Loucy (cell line): Measurements from ENCODE around the gene VHLL.

Source experiments
- H2AFZ ChIP-seq: fragments of 200-600 bp; sonication (generic); 2 replicates; pipeline ENCODE4 v1.6.0; 2016; ENCODE audit warnings: antibody characterized with exemption, mild to moderate bottlenecking, low read length, moderate library complexity
- H3F3A ChIP-seq: fragments of 200-600 bp; 2 replicates; pipeline ENCODE4 v1.6.0; 2016; ENCODE audit warnings: antibody characterized with exemption, low read depth, mild to moderate bottlenecking
- H3K27me3 ChIP-seq: fragments of 200-600 bp; sonication (generic); 2 replicates; pipeline ENCODE4 v1.6.1; 2014; ENCODE audit warnings: low read length, mild to moderate bottlenecking; ENCODE audit not compliant: insufficient read depth, poor library complexity, severe bottlenecking
- H3K36me3 ChIP-seq: fragments of 200-600 bp; sonication (generic); 2 replicates; pipeline ENCODE4 v1.6.1; 2016; ENCODE audit warnings: low read length; ENCODE audit not compliant: insufficient read depth
- H3K4me1 ChIP-seq: fragments of 200-600 bp; sonication (generic); 2 replicates; pipeline ENCODE4 v1.5.1; 2014; ENCODE audit warnings: low read length, mild to moderate bottlenecking; ENCODE audit not compliant: insufficient read depth, poor library complexity, severe bottlenecking
- H3K4me2 ChIP-seq: fragments of 200-600 bp; sonication (generic); 2 replicates; pipeline ENCODE4 v1.6.0; 2014; ENCODE audit warnings: antibody characterized with exemption, low read length, low read depth, mild to moderate bottlenecking; ENCODE audit not compliant: poor library complexity, severe bottlenecking
- H3K4me3 ChIP-seq: fragments of 200-600 bp; sonication (generic); 2 replicates; pipeline ENCODE4 v1.5.1; 2014; ENCODE audit warnings: low read length, mild to moderate bottlenecking, mixed read lengths; ENCODE audit not compliant: poor library complexity, severe bottlenecking
- H3K79me2 ChIP-seq: fragments of 200-600 bp; sonication (generic); 2 replicates; pipeline ENCODE4 v1.6.1; 2014; ENCODE audit warnings: low read length; ENCODE audit not compliant: insufficient read depth
- H3K9ac ChIP-seq: fragments of 200-600 bp; sonication (generic); 2 replicates; pipeline ENCODE4 v1.6.0; 2014; ENCODE audit warnings: mild to moderate bottlenecking, low read depth, low read length, moderate library complexity; ENCODE audit not compliant: poor library complexity, severe bottlenecking
- H3K9me2 ChIP-seq: fragments of 200-600 bp; sonication (generic); replicated peaks from 2 replicates; pipeline ENCODE4 v1.6.1; 2016; ENCODE audit warnings: low read depth, low read length, mixed read lengths
- H3K9me3 ChIP-seq: fragments of 200-600 bp; sonication (generic); 2 replicates; pipeline ENCODE4 v1.6.1; 2014; ENCODE audit warnings: mild to moderate bottlenecking, antibody characterized with exemption, low read length, low read depth; ENCODE audit not compliant: insufficient read depth
- H4K20me1 ChIP-seq: fragments of 200-600 bp; sonication (generic); 2 replicates; pipeline ENCODE4 v1.6.0; 2014; ENCODE audit warnings: antibody characterized with exemption, low read length, mild to moderate bottlenecking; ENCODE audit not compliant: insufficient read depth, poor library complexity, severe bottlenecking
- EZH2phosphoT487 ChIP-seq: fragments of 200-600 bp; IDR thresholded peaks from 2 replicates; pipeline ENCODE4 v1.6.1; 2018; ENCODE audit warnings: antibody characterized with exemption, mild to moderate bottlenecking, moderate library complexity, borderline replicate concordance
- TF ChIP-seq, protein P1 (sequence below): fragments of 200-600 bp; sonication (generic); conservative IDR thresholded peaks from 2 replicates; pipeline ENCODE4 v1.5.1; 2014; ENCODE audit warnings: mild to moderate bottlenecking, antibody characterized with exemption, low read length

Gene VHLL

DNA sequence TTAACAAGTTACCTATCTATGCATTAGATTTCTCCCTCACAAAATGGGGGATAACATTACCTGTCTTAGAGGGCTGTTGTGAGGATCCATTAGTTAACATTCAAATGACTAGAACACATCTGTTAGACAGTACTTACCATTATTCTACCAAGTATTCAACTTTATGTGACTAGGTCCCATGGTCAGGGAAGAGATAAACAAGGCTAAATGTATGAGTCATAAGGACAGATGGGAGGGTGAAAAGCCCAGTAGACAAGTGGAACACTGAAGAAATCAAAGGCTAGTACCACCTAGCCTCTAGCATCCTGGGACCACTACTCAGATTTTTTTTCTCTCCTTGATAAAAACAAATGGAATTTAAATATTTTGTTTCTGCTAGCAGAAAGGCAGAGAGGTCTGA, 9.0 kb upstream of the VHLL start:
- no peak for TF ChIP-seq EZH2phosphoT487
- TF ChIP-seq, protein P1, sequence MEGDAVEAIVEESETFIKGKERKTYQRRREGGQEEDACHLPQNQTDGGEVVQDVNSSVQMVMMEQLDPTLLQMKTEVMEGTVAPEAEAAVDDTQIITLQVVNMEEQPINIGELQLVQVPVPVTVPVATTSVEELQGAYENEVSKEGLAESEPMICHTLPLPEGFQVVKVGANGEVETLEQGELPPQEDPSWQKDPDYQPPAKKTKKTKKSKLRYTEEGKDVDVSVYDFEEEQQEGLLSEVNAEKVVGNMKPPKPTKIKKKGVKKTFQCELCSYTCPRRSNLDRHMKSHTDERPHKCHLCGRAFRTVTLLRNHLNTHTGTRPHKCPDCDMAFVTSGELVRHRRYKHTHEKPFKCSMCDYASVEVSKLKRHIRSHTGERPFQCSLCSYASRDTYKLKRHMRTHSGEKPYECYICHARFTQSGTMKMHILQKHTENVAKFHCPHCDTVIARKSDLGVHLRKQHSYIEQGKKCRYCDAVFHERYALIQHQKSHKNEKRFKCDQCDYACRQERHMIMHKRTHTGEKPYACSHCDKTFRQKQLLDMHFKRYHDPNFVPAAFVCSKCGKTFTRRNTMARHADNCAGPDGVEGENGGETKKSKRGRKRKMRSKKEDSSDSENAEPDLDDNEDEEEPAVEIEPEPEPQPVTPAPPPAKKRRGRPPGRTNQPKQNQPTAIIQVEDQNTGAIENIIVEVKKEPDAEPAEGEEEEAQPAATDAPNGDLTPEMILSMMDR: no peak
- Histone ChIP-seq H3K4me3 (no peak overlapping the region), H2AFZ (no peak overlapping the region), H3K36me3 (peaks cover 55% of the 10 kb centered on the region; the same call in 1 of the 2 replicates), H3K79me2 (no peaks in the 10 kb centered on the region), H3K27me3 (no peaks in the 10 kb centered on the region), H3K4me2 (no peak overlapping the region), H3F3A (no peaks in the 10 kb centered on the region), H4K20me1 (no peaks in the 10 kb centered on the region), H3K9ac (no peak overlapping the region), H3K9me2 (no peaks in the 10 kb centered on the region), H3K4me1 (no peaks in the 10 kb centered on the region), H3K9me3 (no peaks in the 10 kb centered on the region)

DNA sequence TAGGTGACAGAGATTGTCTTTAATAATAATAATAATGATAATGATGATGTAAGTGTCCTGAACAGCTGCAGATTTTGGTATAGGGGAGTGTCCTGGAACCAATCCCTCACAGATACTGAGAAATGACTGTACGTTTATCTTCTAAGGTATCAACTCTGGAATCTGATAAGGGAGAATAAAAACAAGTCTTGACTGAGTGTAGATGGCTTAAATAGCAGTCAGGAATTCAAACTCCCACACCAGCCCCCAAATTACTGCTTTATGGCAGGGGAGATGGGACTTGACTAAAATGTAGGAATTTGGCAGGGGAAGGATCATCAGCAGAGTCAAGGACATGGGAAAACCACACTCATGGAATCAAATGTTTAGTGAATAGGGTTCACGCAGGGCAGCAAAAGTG, 6.1 kb upstream of the VHLL start:
- Histone ChIP-seq H3F3A (no peaks in the 10 kb centered on the region), H3K4me1 (no peaks in the 10 kb centered on the region)

DNA sequence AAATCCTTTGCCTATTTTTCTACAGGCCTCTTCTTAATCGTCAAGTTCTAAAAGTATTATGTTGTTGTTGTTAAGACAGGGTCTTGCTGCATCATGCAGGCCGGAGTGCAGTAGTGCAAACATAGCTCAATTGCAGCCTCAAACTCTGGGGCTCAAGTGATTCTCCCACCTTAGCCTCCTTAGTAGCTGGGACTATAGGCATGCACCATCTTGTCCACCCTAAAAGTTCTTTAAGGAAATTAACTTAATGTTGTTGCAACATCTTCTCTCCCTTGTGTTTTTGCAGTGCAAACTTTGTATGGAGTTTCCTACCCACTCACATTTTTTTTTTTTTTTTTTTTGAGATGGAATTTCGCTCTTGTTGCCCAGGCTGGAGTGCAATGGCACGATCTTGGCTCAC, 4.1 kb upstream of the VHLL start:
- no peak overlapping the region for H3K4me3 ChIP-seq
- TF ChIP-seq, protein P1: no peak
- no peak for TF ChIP-seq EZH2phosphoT487
- no peaks in the 10 kb centered on the region for H3K9me2 ChIP-seq
- H3K9ac ChIP-seq: no peak overlapping the region
- H3K27me3 ChIP-seq: no peaks in the 10 kb centered on the region
- H3F3A ChIP-seq: no peaks in the 10 kb centered on the region
- H4K20me1 ChIP-seq: no peaks in the 10 kb centered on the region
- no peak overlapping the region for H3K4me2 ChIP-seq
- peaks cover 11% of the 10 kb centered on the region; the same call in 1 of the 2 replicates for H3K36me3 ChIP-seq
- H3K79me2 ChIP-seq: no peaks in the 10 kb centered on the region
- H2AFZ ChIP-seq: no peak overlapping the region
- H3K4me1 ChIP-seq: no peaks in the 10 kb centered on the region
- H3K9me3 ChIP-seq: no peaks in the 10 kb centered on the region

More for the DNA sequence above, 6.1 kb upstream of the VHLL start:
- TF ChIP-seq EZH2phosphoT487: no peak
- TF ChIP-seq, protein P1: no peak
- Histone ChIP-seq H3K9me2 (no peaks in the 10 kb centered on the region), H4K20me1 (no peaks in the 10 kb centered on the region), H2AFZ (no peak overlapping the region), H3K9ac (no peak overlapping the region), H3K4me3 (no peak overlapping the region), H3K36me3 (peaks cover 30% of the 10 kb centered on the region; the same call in 1 of the 2 replicates), H3K27me3 (no peaks in the 10 kb centered on the region), H3K9me3 (no peaks in the 10 kb centered on the region), H3K4me2 (no peak overlapping the region), H3K79me2 (no peaks in the 10 kb centered on the region)
